Astrocyte of the cerebellum (primary cell): Measurements from ENCODE around the gene PDE6A.

ENCODE experiments used
- DNase-seq: peaks from one replicate; pipeline ENCODE4 v3.0.0-alpha.2; 2011; ENCODE audit warnings: low read depth
- H3K4me3 ChIP-seq: 2 replicates; pipeline ENCODE4 v1.5.1; 2011; ENCODE audit warnings: mild to moderate bottlenecking, low read depth, low read length, moderate library complexity
- in situ Hi-C: cut with HindIII; loops from 2 replicates; pipeline ENCODE4 v1.10.0; 2017; ENCODE audit warnings: low sequenced_read_pairs
- TF ChIP-seq, protein P1 (sequence below): IDR thresholded peaks from 2 replicates; pipeline ENCODE4 v1.5.1; 2012; ENCODE audit warnings: low read length, low read depth, moderate library complexity, mild to moderate bottlenecking; ENCODE audit errors: missing control alignments

Gene PDE6A

DNA sequence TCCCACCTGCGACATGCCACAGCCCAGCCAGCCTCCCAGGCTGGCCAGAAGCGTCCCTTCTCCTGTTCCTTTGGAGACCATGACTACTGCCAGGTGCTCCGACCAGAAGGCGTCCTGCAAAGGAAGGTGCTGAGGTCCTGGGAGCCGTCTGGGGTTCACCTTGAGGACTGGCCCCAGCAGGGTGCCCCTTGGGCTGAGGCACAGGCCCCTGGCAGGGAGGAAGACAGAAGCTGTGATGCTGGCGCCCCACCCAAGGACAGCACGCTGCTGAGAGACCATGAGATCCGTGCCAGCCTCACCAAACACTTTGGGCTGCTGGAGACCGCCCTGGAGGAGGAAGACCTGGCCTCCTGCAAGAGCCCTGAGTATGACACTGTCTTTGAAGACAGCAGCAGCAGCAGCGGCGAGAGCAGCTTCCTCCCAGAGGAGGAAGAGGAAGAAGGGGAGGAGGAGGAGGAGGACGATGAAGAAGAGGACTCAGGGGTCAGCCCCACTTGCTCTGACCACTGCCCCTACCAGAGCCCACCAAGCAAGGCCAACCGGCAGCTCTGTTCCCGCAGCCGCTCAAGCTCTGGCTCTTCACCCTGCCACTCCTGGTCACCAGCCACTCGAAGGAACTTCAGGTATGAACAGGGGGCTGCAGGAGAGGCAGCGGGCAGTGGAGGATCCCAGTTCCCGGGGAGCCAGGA, 108.0 kb downstream of the PDE6A start:
- in situ Hi-C loops, result no loop called here
- no peak overlapping the region for H3K4me3 ChIP-seq
- TF ChIP-seq, protein P1, sequence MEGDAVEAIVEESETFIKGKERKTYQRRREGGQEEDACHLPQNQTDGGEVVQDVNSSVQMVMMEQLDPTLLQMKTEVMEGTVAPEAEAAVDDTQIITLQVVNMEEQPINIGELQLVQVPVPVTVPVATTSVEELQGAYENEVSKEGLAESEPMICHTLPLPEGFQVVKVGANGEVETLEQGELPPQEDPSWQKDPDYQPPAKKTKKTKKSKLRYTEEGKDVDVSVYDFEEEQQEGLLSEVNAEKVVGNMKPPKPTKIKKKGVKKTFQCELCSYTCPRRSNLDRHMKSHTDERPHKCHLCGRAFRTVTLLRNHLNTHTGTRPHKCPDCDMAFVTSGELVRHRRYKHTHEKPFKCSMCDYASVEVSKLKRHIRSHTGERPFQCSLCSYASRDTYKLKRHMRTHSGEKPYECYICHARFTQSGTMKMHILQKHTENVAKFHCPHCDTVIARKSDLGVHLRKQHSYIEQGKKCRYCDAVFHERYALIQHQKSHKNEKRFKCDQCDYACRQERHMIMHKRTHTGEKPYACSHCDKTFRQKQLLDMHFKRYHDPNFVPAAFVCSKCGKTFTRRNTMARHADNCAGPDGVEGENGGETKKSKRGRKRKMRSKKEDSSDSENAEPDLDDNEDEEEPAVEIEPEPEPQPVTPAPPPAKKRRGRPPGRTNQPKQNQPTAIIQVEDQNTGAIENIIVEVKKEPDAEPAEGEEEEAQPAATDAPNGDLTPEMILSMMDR, result no peak
- no peak for DNase-seq

DNA sequence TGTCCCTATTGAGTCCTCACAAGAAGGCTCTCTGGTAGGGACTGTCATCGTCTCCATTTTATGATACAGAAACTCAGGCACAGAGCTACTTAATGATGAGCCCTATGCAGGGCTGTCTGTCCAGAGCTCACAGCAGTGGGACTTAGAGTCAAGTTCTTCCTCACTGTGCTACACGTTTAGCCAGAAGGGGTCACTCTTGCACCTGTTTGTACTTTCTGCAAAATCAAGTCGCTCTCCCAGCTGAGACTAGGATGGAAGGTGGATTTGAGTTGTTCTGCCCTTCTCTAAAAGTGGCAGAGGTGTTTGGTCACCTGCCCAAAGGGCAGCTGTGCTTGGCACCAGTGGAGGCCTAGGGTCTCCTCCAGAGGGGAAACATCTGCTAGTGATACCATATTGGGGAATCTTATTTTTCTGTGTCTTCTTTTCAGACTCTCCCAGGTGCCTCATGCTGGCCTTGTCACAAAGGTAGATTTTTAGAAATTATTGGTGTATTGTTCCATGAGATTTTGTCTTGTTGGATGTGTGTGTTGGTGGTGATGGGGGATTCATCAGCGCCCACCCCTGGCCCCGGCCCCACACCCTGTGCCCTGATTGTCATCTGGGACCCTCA, 110.2 kb downstream of the PDE6A start:
- H3K4me3 ChIP-seq, result no peak overlapping the region
- TF ChIP-seq, protein P1, result peak; percentile 86
- peak; percentile 92 for DNase-seq
- in situ Hi-C loops, result no loop called here

- no peak for DNase-seq
- TF ChIP-seq, protein P1, result no peak
- no peak overlapping the region for H3K4me3 ChIP-seq
- in situ Hi-C loops, result no loop called here
Measured at GRCh38 chr5:149833116-149833827, 111.3 kb downstream of the PDE6A start.

DNA sequence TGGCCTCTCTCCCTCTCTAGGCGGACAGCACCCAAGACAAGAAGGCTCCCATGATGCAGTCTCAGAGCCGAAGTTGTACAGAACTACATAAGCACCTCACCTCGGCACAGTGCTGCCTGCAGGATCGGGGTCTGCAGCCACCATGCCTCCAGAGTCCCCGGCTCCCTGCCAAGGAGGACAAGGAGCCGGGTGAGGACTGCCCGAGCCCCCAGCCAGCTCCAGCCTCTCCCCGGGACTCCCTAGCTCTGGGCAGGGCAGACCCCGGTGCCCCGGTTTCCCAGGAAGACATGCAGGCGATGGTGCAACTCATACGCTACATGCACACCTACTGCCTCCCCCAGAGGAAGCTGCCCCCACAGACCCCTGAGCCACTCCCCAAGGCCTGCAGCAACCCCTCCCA, 112.0 kb downstream of the PDE6A start:
- in situ Hi-C loops, result no loop called here

DNA sequence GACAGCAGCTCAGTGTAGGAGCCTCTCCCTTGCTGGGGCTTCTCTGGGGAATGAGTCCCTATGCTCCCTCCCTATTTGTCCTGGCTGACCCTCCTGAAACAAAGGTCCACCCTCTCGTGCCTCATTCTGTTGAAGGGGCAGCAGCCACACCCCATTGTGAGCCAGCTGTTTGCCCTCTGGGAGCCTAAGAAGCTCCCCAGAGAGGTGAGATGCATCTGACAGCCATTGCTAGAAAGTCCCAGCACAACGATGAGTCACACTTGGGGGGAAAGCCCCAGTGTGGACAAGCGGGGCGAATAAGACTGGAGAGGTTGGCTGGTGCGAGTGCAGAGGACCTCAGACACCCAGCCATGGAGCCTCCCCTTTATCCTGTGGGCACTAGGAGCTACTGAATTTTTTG, 113.1 kb downstream of the PDE6A start:
- TF ChIP-seq, protein P1, result no peak
- in situ Hi-C loops, result no loop called here
- no peak for DNase-seq
- no peak overlapping the region for H3K4me3 ChIP-seq

More for the DNA sequence above, 112.0 kb downstream of the PDE6A start:
- no peak overlapping the region for H3K4me3 ChIP-seq
- TF ChIP-seq, protein P1, result no peak
- DNase-seq, result no peak

DNA sequence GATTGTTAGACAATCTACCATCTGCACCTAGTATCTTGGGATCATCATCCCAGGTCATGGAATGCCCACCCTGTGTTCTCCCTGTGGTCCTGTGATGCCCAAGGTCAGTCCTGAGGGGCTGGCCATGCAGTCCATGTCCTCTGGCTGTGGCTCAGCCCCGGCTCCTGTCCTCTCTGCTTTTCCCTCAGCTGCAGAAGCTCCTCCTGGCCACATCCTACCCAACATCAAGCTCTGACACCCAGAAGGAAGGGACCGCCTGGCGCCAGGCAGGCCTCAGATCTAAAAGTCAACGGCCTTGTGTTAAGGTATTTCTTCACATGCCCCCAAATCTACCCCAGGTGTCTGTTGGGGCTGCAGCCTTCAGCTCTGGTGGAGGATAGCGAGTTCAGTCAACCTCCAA, 114.0 kb downstream of the PDE6A start:
- H3K4me3 ChIP-seq, result no peak overlapping the region
- DNase-seq, result no peak
- TF ChIP-seq, protein P1, result no peak
- in situ Hi-C loops, result no loop called here
